Kidney (tissue), 14 donors: Measurements from ENCODE around the gene PARK7. TPM values are rescaled to one million over a fixed set of nuclear protein-coding genes. Genes with fewer than 3 reads are reported as not detected.

ENCODE experiments used
- DNase-seq, 5 donors: peaks; one replicate each; pipeline ENCODE4 v3.0.0-alpha.2; 2013 to 2020
- FAIRE-seq: peaks from 2 replicates; lab custom pipeline; 2012; peaks lifted over from hg19 to GRCh38; lab: Jason Lieb, UNC
- H3K27ac ChIP-seq, 2 donors: one replicate each; pipeline ENCODE4 v1.7.0; 2013; ENCODE audit warnings: low read depth in 2 of 2, low read length in 2 of 2, inconsistent platforms in 1 of 2
- H3K27me3 ChIP-seq: one replicate; pipeline ENCODE4 v1.7.1; 2013; ENCODE audit warnings: low read length, inconsistent platforms; ENCODE audit not compliant: control insufficient read depth, insufficient read depth
- H3K36me3 ChIP-seq, 3 donors: one replicate each; pipeline versions ENCODE4 v1.7.0 to v1.7.1; 2013; ENCODE audit warnings: low read length in 3 of 3, control low read depth in 1 of 3, inconsistent platforms in 1 of 3; ENCODE audit not compliant: insufficient read depth in 3 of 3, control insufficient read depth in 2 of 3
- H3K4me1 ChIP-seq, 3 donors: one replicate each; pipeline versions ENCODE4 v1.7.0 to v1.7.1; 2013; ENCODE audit warnings: low read length in 3 of 3, inconsistent platforms in 1 of 3, low read depth in 1 of 3; ENCODE audit not compliant: control insufficient read depth in 2 of 3, insufficient read depth in 2 of 3
- H3K4me3 ChIP-seq, 3 donors: one replicate each; pipeline versions ENCODE4 v1.7.0 to v1.8.1; 2013; ENCODE audit warnings: low read length in 3 of 3, control low read depth in 1 of 3, inconsistent platforms in 1 of 3
- H3K9ac ChIP-seq, 3 donors: one replicate each; pipeline versions ENCODE4 v1.7.0 to v1.7.1; 2013; ENCODE audit warnings: low read length in 3 of 3, control low read depth in 1 of 3, inconsistent platforms in 1 of 3
- H3K9me3 ChIP-seq, 3 donors: one replicate each; pipeline versions ENCODE4 v1.7.0 to v1.7.1; 2013; ENCODE audit warnings: low read length in 3 of 3, control low read depth in 1 of 3, inconsistent platforms in 1 of 3; ENCODE audit not compliant: control insufficient read depth in 2 of 3, insufficient read depth in 1 of 3
- CTCF ChIP-seq: IDR thresholded peaks from 3 replicates; pipeline ENCODE4 v1.5.1; 2012; ENCODE audit warnings: mild to moderate bottlenecking, moderate library complexity, borderline replicate concordance; ENCODE audit not compliant: insufficient read depth; ENCODE audit errors: extremely low read depth
- intact Hi-C: fragments of 100-400 bp; cut with DNase I; formaldehyde crosslinking; loops from one replicate; pipeline ENCODE4 v1.11.1; 2022
- polyA plus RNA-seq: library from polyadenylated mRNA; stranded (reverse); fragments of 350-450 nt; fragmentation: Illumina TruSeq; extraction: RNeasy Lipid Tissue Mini Kit (QIAGEN cat#74804); gene quantifications from one replicate; pipeline ENCODE4 v1.2.3, GENCODE V29; 2014; ENCODE audit warnings: low read depth, low replicate concordance; ENCODE audit not compliant: insufficient read depth
- total RNA-seq: library from RNA; stranded (reverse); fragmentation: NEBNext Ultra II Directional; extraction: Animal tissue kit (Norgen Biotek cat#: 25700); gene quantifications from one replicate; pipeline ENCODE4 v1.2.1, GENCODE V29; 2021
- donor health status: control.
- donor health status: control.
- donor health status: control.
- donor health status: control.
- donor health status: control.
- donor health status: DM: yes; HTN: yes; CAD: no.
- donor health status: Normal renal cell carcinoma (clear cell type).

PARK7 gene
- total and polyA plus RNA-seq, 2 donors from 2014 or later = 239 to 481 TPM

GRCh38 chr1:7989762-7990428, 28.4 kb downstream of the PARK7 start:
- H3K36me3 ChIP-seq = peaks cover 3 to 17% (median 8%) of the 10 kb centered on the region in 3 donors
- H3K4me1 ChIP-seq = no peaks in the 10 kb centered on the region
- H3K27me3 ChIP-seq = no peaks in the 10 kb centered on the region
- H3K4me3 ChIP-seq = no peak overlapping the region
- intact Hi-C loops = loop anchor here (10.0 kb wide), 1 partner anchor 325 kb away; the partner anchor contains the start of gene SLC45A1
- no peaks in the 10 kb centered on the region for H3K9me3 ChIP-seq
- no peak for TF ChIP-seq CTCF
- FAIRE-seq (no peak), DNase-seq (no peak)
- H3K27ac ChIP-seq = no peak overlapping the region
- H3K9ac ChIP-seq = no peak overlapping the region

GRCh38 chr1:7991504-7992440, 30.3 kb downstream of the PARK7 start:
- no peak for FAIRE-seq
- intact Hi-C loops = no loop called here

GRCh38 chr1:7992885-7993284, 31.4 kb downstream of the PARK7 start:
- intact Hi-C loops = no loop called here
- FAIRE-seq = no peak

More at GRCh38 chr1:7991504-7992440, 30.3 kb downstream of the PARK7 start:
- H3K4me3 ChIP-seq = no peak overlapping the region
- no peak overlapping the region for H3K27ac ChIP-seq
- H3K4me1 ChIP-seq = no peaks in the 10 kb centered on the region
- peaks cover 0 to 3% (median 0%) of the 10 kb centered on the region in 3 donors for H3K36me3 ChIP-seq
- no peaks in the 10 kb centered on the region for H3K9me3 ChIP-seq
- no peaks in the 10 kb centered on the region for H3K27me3 ChIP-seq
- TF ChIP-seq CTCF = no peak
- DNase-seq = no peak
- no peak overlapping the region for H3K9ac ChIP-seq

More at GRCh38 chr1:7992885-7993284, 31.4 kb downstream of the PARK7 start:
- TF ChIP-seq CTCF = no peak
- H3K36me3 ChIP-seq = peaks cover 0 to 3% (median 0%) of the 10 kb centered on the region in 3 donors
- no peak overlapping the region for H3K4me3 ChIP-seq
- no peak for DNase-seq
- no peaks in the 10 kb centered on the region for H3K4me1 ChIP-seq
- no peak overlapping the region for H3K27ac ChIP-seq
- H3K9ac ChIP-seq = no peak overlapping the region
- H3K9me3 ChIP-seq = no peaks in the 10 kb centered on the region
- no peaks in the 10 kb centered on the region for H3K27me3 ChIP-seq
